GM19438 (cell line): Measurements from ENCODE around the gene BRWD1.
"Not testable (repeated sequence)": the region's sequence is repeated elsewhere in the genome, so short reads cannot be mapped to it uniquely, and the experiment has no call there.

Experiments used
- ATAC-seq: cut with Tn5 transposase; IDR thresholded peaks from one replicate; pipeline ENCODE4 v1.9.1; 2021; ENCODE audit warnings: low read depth; ENCODE audit not compliant: unreplicated experiment

Gene BRWD1

DNA sequence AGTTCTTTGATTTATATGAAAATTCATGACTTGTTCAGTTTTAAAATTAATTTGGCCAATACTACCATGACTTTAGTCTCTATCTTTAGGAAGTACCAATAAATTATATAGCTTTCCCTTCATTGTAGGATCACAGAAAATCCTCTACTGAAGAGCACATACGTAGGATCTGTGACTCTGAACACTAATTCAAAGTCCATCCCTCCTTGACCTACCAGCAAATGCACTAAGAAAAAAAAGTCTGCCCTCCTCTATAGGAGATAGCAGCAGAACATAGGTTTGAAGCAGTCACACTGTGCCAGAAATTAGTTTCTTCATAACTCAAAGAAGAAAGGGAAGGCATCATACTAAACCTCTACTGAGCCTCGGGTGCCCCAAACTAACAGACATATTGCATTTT lies 16.5 kb downstream of the BRWD1 start:
- no peak for ATAC-seq

DNA sequence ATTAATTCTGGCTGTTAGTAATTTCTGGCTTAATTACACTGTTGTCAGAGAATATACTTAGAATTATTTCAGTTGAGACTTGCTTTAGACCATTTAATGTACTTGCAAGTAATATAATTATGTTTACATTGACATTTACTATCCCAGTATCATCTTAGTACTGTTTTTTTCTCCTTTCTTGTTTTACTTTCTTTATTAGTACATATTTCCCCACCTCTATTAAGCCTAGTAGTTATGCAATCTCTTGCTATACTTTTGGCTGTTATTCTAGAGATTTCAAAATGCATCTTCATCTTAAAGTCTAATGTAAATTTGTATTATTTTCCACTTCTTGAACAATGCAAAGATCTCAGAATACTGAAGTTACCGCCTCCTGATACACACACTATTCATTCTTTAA lies 24.4 kb downstream of the BRWD1 start:
- ATAC-seq = no peak

DNA sequence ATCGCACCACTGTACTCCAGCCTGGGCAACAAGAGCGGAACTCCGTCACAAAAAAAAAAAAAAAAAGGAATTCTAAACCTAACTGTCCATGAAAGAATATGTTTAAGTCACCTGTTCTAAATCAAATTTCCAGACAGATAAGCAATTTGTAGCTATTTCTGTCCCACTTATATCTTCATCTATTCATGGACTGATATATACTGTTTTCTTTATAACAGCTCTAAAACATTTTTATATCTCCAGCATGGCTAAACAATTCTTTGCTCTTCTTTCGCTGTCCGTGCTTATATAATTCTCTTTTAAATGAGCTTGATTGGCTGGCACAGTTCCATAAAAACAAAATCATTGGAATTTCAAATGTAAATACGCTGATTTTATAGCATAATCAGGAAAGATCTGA lies 30.5 kb downstream of the BRWD1 start:
- no peak for ATAC-seq

DNA sequence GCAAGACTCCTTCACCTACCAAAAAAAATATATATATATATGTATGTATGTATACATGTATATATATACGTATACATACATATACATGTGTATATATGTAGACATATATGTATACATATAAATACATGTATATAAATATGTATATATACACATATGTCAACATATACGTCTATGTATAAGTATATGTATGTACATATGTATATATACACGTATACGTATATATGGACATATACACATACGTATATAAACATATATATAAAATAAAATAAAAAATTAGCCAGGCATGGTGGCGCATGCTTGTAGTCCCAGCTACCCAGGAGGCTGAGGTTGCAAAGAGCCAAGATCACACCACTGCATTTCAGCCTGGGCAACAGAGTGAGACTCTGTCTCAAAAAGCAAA lies 31.6 kb downstream of the BRWD1 start:
- no peak for ATAC-seq

DNA sequence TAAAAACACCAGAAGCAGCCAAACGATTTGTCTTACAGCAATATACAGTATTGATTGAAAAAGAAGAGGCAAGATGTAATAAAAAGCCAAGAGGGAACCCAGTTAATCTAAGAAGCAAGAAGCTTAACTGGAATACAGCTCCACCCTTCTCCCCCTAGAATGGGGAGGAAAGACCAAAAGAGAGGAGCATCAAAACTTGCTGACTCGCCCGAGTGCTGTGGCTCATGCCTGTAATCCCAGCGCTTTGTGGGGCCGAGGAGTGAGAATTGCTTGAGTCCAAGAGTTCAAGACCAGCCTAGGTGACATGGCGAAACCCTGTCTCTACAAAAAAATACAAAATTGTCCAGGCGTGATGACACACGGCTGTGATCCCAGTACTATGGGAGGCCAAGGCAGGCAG lies 32.2 kb downstream of the BRWD1 start:
- ATAC-seq = no peak

DNA sequence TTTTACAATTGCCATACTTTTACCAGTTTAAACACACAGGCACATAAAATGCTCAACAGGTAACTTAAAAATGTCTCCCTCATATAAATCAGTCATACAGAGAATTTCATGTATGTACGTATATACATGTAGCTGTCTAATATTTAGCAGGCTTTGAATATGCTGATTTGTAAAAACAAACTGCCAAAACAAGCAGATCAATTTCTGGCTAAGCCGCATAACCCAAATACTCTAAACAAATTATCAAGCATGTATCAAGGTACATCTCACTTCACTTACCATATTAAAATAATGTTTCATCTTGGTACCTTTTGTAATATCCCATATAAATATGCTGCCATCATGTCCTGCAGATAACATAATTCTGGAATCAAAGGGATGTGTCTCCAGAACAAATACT lies 43.8 kb downstream of the BRWD1 start:
- ATAC-seq = no peak

DNA sequence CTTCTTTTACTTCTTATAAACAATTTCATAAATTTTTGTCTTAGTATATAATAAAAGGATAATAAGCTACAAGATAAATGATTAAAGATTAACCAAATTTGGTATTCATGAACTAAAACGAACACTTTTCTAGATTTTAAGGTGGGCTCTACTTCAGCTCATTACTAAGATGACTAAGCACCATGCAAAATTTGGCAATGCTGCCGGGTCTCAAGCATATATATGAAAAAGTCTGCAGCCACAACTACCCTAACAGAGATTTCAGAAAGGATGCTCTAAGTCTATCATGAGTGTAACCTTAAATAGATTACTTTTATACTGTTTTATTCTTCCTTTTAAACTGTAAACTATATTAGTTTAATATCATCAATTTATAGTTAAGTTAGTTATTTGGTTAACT lies 47.8 kb downstream of the BRWD1 start:
- ATAC-seq = no peak

DNA sequence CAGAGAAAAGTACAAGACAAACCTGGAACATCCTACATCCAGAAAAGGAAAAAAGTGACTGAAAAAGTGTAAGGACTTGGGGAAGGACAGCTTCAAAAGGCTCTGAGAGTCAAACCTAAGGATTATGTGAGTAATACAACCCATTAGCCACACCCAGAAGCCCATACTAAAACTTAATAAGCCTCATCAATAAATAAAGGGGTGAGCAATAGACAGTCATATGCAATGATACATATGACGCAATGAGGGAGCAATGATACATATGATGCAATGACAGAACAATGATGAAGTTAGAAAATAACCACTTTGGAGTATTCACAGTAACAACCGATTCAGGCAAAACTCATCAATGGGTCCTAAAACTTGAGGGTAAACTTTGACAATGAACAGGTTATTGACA lies 50.1 kb downstream of the BRWD1 start:
- ATAC-seq = no peak

DNA sequence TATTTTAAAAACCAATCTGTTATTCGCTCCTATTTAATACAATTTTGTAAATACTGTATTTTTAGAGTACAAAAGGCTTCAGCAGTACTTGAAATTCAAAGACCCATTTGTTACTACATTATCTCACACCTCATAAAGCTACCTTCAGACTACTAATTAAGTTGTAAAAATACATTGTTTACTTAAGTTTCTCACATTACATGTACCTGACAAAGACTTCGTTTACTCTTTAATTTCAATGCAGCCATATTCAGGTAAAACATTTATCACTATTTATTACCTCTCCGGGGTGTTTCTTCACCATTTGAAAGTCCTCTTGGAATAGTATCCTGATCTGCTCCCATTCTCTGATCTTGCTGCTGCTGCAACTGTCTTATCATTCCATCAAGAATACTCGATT lies 55.2 kb downstream of the BRWD1 start:
- ATAC-seq = no peak

DNA sequence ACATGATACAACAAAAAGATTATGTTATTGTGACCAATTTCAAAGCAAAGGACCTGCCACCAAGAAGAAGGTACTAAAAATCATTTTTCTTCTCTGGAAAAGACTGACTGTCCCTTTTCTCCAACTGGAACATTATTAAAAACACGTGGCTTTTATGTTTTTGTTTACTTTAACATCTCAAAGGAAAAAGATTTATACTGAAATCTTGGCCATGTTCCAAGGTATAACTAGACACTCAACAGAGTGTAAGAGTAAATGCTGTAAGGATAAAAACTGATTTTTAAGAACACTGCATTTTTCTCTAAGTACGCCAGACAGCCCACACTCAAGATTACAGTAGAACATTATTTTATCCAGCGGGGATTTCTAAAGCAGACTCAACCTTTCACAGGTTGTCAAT lies 62.1 kb downstream of the BRWD1 start:
- ATAC-seq = no peak

DNA sequence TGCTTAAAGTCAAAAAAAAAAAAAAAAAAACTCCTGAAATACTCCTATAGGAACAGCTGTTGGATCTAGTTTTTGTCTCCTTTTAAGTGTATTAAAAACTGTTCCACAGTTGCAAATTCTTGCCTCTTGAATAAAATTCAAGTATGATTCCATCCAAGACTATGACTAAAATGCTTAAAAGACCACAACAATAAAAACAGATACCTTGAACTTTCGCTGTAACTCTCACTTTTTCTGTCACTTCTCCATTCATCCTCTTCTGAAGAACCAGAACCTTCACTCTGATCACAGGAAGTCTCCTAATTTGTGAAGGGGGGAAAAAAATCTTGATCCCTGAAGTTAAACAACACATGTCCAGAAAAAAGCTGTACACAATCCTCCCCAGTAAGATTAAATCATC lies 75.2 kb downstream of the BRWD1 start:
- no peak for ATAC-seq

DNA sequence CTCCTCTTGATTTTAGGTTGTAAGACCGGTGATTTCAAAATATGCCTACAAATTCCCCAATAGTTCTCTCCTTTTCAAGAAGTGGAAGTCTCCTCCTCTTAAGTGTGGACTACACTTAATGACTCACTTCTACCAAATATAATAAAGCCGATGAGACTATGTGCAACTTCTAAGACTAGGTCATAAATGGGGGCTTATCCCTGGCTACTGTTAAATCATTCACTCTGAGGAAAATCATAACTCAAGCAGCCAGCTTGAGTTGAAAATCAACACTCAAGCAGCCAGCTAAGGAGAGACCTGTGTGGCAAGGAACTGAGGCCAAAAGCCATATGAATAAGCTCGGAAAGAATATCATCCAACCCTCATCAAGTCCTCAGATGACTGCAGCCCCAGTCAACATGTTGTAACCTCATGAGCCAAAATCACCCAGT lies 80.6 kb downstream of the BRWD1 start:
- no peak for ATAC-seq

DNA sequence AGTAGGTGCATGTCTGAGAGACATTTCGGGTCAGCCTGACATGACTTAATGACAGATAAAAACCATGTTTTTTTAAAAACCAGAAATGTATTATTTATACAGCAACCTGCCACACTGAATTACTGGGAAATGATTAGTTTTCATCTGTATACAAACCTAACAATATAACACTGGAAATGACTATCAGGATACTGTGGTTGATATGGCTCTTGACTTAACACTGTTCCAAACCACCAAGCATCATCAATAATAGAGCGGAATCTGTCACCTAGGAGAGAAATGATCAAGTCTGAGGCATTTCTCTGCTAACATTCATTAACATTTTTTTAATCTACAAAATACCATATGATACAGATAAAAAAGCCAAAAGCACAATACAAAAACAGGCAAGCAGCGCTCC lies 88.5 kb downstream of the BRWD1 start:
- no peak for ATAC-seq

DNA sequence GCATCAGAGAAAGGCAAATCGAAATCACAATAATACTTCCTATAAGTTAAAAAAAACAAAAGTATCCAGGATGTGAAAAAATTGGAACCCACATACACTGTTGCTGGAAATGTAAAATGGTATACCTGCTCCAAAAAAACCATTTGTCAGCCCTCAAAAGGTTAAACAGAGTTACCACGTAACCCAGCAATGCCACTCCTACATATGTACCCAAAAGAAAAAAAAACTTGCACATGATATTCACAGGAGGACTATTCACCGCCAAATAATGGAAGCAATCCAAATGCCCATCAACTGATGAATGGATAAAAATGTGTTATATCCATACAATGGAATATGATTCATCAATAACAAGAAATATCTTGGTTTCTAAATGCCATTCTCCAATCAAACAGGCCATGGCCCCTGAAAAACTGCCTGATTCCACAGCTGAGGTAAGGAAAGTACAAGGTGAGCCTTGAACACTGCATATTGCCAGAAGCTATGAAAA lies 91.4 kb downstream of the BRWD1 start:
- no peak for ATAC-seq

DNA sequence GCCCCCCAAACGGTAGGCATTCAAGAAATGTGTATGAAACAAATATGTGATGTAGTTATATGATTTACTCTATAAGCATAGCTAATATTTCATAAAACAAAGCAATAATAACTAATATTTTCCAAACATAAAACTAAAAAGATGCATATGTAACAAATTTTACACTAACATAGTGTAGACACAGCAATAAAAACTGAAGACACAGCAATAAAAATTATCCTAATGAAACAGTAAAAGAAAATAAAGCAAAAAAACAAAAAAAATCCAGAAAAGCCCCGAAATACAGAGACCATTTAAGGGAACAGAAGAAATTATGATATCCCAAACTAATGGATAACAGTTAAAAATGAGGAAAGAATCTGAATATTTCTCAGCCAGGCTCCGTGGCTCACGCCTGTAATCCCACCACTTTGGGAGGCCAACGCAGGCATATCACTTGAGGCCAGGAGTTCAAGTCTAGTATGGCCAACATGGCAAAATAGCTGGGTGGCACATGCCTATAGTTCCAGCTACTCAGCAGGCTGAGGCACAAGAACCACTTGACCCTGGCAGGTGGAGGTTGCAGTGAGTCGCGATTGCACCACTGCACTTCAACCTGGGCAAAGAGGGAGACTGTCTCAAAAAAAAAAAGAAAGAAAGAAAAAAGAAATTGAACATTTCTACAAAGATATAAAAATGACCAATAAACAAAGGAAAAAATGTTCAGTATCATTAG lies 92.0 kb downstream of the BRWD1 start:
- no peak for ATAC-seq

DNA sequence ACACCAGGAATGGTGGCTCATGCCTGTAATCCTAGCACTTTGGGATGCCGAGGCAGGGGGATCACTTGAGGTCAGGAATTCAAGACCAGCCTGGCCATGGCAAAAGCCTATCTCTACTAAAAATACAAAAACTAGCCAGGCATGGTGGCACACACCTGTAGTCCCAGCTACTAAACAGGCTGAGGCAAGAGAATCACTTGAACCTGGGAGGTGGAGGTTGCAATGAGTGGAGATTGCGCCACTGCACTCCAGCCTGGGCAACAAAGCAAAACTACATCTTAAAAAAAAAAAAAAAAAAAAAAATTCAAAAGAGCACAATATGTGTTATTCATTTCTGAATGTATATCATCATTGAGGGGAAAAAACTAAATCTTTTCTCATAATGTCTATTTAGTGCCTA lies 92.6 kb downstream of the BRWD1 start:
- ATAC-seq = not testable (repeated sequence)

DNA sequence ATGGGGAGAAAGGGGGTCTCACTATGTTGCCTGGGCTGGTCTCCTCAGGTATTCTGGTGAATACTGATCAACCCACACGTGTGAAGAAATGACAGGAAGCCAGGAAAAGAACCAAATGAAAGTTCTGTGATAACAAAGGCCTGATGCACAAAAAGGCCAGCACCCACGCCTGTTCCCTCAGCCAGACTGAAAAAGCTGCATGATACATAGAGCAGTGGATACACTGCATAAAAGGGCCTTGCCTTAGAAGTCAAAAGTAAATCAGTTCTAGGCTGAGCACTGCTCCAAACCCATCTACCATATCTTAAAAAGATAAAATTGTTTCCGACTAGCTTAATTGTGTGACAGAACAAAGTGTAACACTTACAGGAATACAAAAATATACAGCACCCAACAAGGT lies 93.3 kb downstream of the BRWD1 start:
- no peak for ATAC-seq

DNA sequence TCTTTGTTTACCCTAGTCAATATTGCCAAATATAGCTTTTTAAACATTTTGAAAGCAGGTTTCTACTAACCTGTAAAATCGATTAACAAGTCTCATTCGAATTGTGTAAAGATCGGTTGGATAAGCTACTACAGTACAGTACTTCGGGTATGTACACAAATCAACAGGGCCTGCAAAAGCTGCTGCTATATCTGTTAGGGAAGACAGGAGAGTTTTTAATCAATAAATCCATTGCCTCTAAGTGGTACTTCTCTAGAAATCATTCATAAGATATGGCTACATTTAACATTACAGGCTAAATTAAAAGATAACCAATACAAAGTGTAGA lies 95.4 kb downstream of the BRWD1 start:
- no peak for ATAC-seq

DNA sequence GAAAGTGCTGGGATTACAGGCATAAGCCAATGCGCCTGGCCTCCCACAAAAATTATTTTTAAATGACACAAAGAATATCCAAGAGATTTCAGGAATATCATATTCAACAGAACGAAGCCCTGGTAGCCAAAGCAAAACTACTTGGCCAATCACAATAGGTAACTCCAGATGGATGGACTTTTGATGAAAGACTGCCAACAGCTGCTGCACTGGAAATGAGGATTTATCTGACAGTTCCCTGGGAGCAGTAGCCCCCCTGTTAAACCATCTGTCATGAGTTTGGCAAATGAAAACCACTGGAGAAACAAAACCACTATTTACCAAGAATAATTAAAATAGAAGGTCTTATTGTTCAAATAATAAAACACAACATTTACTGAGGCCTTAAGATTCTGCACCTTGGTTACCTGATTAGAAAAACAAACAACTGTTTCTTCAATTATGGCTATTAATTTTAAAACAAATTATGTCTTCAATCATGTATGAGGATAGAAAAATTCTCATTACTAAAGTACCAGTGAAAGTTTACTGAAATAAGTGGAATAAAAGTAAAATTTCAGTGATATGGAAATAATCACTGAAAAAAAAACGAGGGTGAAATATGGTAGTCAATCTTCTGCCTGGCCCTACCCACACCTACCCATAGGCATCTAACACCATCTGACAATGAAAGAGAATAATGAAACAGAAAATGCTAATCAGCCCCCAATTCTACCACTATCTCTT lies 95.9 kb downstream of the BRWD1 start:
- ATAC-seq = no peak

DNA sequence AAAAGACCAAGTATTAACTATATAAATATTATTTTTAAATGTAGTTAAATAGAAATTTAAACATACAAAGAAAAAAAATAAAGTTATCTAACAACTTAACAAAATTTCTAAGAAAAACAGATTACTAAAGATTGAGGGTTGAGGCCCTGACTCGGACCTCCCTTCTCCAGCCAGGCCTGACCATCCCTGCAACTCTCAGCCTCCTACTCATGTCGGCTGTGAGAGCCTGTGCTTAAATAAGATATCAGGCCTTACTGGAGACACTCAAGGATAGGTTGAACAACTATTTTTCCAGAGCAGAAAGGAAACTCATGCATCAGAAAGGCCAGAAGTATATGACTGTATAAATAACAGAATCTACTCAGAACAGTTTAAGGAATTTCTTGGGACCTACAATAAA lies 97.1 kb downstream of the BRWD1 start:
- ATAC-seq = no peak

DNA sequence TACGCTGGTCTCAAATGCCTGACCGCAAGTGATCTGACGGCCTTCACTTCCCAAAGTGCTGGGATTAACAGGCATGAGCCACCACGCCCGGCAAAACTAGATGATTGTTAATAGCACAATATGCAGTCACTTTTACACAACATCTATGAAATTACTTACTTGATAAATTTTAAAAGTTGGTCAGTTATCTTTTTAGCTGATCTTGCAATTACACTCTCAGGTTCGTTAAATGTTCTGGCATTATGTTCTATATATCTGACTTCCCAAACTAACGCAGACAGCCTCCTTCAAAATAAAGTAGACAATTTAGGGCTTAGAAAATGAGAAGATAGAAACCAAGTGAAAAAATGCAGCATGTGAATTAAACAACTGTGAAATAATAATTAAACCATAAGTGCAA lies 98.4 kb downstream of the BRWD1 start:
- ATAC-seq = no peak

DNA sequence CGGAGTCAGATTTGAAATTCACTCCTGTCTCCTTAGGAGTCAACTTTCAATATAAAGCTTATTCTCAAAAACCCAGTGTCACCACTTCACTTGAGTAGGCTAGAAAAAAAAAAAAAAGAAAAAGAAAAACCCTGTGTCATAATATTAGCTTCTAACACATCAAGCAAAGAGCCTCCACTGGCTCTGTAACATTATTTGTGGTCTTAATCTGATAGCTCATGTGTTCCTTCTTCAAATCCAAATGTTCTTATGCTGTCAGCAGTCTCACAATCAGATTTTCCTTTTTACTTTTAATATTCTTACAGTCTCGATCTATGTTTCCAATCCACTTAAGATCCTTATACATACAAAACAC lies 104.1 kb downstream of the BRWD1 start:
- no peak for ATAC-seq
